ENCODE data around the gene TUBGCP3. TPM values are rescaled to one million over a fixed set of nuclear protein-coding genes. Genes with fewer than 3 reads are reported as not detected.

TUBGCP3 gene
- total RNA-seq, 2 donors from 2014 or later = 9.8 to 14.7 TPM

DNA sequence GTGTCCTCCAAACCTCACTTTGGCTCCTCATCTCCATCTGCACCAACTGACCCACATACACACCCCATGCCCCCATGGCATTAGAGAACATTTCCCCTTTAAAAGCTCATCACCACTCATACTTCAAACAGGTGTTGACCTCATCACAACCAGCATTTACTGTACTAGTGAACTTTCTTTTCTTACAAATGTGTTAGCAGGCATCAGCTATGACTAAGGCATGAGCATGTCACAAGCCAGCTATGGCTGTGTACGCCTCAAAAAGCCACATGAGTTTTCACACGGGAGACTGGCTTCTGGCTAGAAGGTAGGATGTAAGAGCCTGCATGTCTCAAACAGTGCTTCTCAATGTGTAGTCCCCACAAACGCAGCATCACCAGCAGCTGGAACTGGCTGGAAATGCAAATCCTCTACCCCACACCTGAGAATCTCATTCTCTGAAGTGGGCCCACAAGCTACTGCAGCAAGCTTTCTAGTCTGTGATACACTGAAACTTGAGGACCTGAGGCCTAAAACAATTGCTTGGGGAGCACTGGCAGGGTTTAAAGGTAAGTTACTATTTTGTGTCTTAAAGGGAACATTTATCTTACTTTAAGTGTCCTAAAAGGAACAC lies 66.8 kb downstream of the TUBGCP3 start:
- Histone ChIP-seq H3K27ac (no peak overlapping the region), H3K36me3 (peaks cover 38% of the 10 kb centered on the region), H3K4me1 (no peaks in the 10 kb centered on the region), H3K9me3 (no peaks in the 10 kb centered on the region), H3K27me3 (no peaks in the 10 kb centered on the region), H3K4me3 (no peak overlapping the region)
- no peak for DNase-seq (ENCODE audit: low spot score)
- TF ChIP-seq, protein P1, sequence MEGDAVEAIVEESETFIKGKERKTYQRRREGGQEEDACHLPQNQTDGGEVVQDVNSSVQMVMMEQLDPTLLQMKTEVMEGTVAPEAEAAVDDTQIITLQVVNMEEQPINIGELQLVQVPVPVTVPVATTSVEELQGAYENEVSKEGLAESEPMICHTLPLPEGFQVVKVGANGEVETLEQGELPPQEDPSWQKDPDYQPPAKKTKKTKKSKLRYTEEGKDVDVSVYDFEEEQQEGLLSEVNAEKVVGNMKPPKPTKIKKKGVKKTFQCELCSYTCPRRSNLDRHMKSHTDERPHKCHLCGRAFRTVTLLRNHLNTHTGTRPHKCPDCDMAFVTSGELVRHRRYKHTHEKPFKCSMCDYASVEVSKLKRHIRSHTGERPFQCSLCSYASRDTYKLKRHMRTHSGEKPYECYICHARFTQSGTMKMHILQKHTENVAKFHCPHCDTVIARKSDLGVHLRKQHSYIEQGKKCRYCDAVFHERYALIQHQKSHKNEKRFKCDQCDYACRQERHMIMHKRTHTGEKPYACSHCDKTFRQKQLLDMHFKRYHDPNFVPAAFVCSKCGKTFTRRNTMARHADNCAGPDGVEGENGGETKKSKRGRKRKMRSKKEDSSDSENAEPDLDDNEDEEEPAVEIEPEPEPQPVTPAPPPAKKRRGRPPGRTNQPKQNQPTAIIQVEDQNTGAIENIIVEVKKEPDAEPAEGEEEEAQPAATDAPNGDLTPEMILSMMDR (IDR thresholded peaks at IDR 0.05) = no peak

DNA sequence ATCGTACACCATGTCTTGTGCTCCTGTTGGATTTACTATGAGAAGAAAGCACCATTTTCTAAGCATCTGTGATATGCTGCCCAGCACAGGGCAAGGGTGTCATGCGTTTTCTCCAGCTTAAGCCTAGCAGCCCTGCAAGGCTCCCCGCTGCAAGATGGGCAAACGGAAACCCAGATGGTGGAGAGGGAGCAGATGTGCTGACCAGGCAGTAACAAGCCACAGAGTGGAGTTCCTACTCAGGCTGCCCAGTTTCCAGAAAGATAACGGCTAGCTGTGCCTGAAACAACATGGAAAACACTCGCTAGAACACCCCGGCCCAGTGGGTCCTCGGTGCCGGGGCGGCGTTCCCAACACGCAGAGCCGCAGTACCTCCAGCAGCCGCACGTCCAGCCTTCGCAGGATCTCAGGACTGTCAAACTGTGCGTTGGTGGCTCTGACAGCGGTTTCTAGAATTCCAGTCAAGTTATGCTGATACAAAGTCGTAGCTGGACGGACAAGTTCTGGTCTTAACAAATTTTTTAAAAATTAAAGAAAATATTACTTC lies 68.4 kb downstream of the TUBGCP3 start:
- H3K4me3 ChIP-seq = no peak overlapping the region
- DNase-seq (ENCODE audit: low spot score) = no peak
- no peaks in the 10 kb centered on the region for H3K4me1 ChIP-seq
- H3K27me3 ChIP-seq = no peaks in the 10 kb centered on the region
- no peak overlapping the region for H3K27ac ChIP-seq
- TF ChIP-seq, protein P1 (IDR thresholded peaks at IDR 0.05) = no peak
- H3K36me3 ChIP-seq = peaks cover 45% of the 10 kb centered on the region
- H3K9me3 ChIP-seq = no peaks in the 10 kb centered on the region

DNA sequence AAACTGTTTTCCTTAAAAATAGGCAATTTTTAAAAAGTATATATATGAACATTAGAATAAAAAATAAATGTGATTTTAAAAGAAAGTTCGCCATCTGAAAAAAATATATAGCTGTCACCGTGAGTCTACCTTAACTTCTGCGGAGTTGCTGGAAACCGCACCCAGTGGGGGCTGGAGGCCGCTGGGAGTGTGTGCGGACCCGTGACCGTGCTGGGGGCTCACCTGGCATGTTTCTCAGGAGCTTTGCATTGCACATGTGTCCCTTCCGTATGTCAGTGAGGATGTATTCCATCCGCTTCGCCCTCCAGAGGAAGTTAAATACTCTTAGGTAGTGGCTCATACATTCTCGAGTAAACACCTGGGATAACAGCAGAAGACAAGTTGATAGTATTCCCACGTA lies 71.7 kb downstream of the TUBGCP3 start:
- Histone ChIP-seq H3K4me3 (no peak overlapping the region), H3K27me3 (no peaks in the 10 kb centered on the region), H3K9me3 (no peaks in the 10 kb centered on the region), H3K4me1 (no peaks in the 10 kb centered on the region), H3K36me3 (peaks cover 37% of the 10 kb centered on the region), H3K27ac (no peak overlapping the region)
- TF ChIP-seq, protein P1 (IDR thresholded peaks at IDR 0.05) = no peak
- no peak for DNase-seq (ENCODE audit: low spot score)

DNA sequence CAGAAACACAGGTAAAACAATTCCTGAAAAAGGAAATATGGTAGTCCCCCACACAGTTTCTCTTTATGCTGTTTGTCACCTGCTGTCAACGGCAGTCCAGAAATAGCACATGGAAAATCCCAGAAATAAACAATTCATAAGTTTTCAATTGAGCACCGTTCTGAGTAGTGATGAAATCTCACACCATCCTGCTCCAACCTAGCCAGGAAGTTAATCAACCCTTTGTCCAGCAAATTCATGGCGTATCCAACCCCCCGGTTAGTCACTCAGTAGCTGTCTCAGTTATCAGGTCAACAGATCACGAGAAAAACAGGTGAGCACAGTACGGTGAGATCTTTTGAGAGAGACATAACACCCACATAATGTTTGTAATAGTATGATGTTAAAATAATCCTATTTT lies 74.2 kb downstream of the TUBGCP3 start:
- DNase-seq (ENCODE audit: low spot score) = no peak
- no peaks in the 10 kb centered on the region for H3K9me3 ChIP-seq
- no peaks in the 10 kb centered on the region for H3K4me1 ChIP-seq
- H3K27ac ChIP-seq = no peak overlapping the region
- peaks cover 31% of the 10 kb centered on the region for H3K36me3 ChIP-seq
- H3K27me3 ChIP-seq = no peaks in the 10 kb centered on the region
- TF ChIP-seq, protein P1 (IDR thresholded peaks at IDR 0.05) = no peak
- no peak overlapping the region for H3K4me3 ChIP-seq

DNA sequence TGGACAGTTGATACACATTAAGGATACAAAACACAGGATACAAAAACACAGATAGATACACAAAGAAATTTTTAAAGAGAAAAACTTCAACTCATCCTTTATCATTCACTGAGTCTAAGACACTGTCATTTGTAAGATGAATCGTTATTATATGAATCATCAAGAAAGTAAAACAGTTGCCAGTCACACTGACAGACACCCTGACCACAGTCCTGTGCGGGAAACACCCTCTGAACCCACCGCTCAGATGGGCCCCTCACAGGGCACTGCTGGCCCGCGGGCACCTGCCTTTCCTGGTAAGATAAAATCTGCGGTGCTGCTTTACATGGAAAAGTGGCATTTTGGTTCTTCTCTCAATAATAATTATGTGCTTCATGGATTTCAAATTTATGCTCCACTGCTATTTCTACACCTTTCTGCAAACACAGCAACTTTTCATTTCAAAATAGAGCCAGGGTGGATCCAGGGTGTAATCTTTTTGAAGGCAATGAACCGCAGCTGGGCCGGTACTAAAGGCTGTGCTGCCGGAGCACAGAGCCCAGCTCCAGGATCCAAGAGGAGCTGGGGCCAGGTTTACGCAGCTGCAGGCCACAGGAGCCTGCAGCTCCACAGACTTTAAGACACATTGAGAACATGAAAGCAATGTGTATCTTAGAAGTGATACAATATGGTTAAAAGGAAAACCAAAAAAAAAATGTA lies 76.8 kb downstream of the TUBGCP3 start:
- no peak for DNase-seq (ENCODE audit: low spot score)
- Histone ChIP-seq H3K27me3 (no peaks in the 10 kb centered on the region), H3K4me3 (no peak overlapping the region), H3K27ac (no peak overlapping the region), H3K4me1 (no peaks in the 10 kb centered on the region), H3K36me3 (peaks cover 21% of the 10 kb centered on the region), H3K9me3 (no peaks in the 10 kb centered on the region)
- TF ChIP-seq, protein P1 (IDR thresholded peaks at IDR 0.05) = no peak

Measured in right atrium auricular region (tissue), 2 donors.